Cardiac muscle cell (in vitro differentiated cells and primary cell): ENCODE results near the gene HSD17B3. TPM values are rescaled to one million over a fixed set of nuclear protein-coding genes. Genes with fewer than 3 reads are reported as not detected.

Source experiments
- DNase-seq, 2 donors: peaks; one replicate each; pipeline versions ENCODE4 v3.0.0 to v3.0.0-alpha.2; 2010 to 2017; ENCODE audit warnings: low read depth in 1 of 2, low spot score in 1 of 2
- H3K27ac ChIP-seq: fragments of 200-600 bp; sonication (generic); 2 replicates; pipeline ENCODE4 v1.5.1; 2016
- H3K27me3 ChIP-seq: fragments of 200-600 bp; sonication (generic); 2 replicates; pipeline ENCODE4 v1.6.0; 2016; ENCODE audit warnings: control low read depth
- H3K36me3 ChIP-seq: fragments of 200-600 bp; sonication (generic); 2 replicates; pipeline ENCODE4 v1.5.1; 2016; ENCODE audit warnings: control low read depth
- H3K4me1 ChIP-seq: fragments of 200-600 bp; sonication (generic); 2 replicates; pipeline ENCODE4 v1.8.1; 2017; ENCODE audit warnings: low read depth, mild to moderate bottlenecking, mixed run types
- H3K4me3 ChIP-seq: fragments of 200-600 bp; sonication (generic); 2 replicates; pipeline ENCODE4 v1.5.1; 2016; ENCODE audit warnings: mild to moderate bottlenecking
- H3K9me3 ChIP-seq: fragments of 200-600 bp; sonication (generic); 2 replicates; pipeline ENCODE4 v1.5.1; 2017; ENCODE audit warnings: low read depth, mild to moderate bottlenecking, control low read depth
- polyA plus RNA-seq: library from polyadenylated mRNA; unstranded; fragments of >200 nt; fragmentation: Nextera tagmentation; extraction: Ambion mirVana; gene quantifications from 2 replicates; pipeline ENCODE4 v1.2.1, GENCODE V29; 2016
- total RNA-seq: library from RNA; depleted of rRNA; stranded (reverse); fragments of >200 nt; gene quantifications from 2 replicates; pipeline ENCODE4 v1.2.3, GENCODE V29; 2016
- TF ChIP-seq, protein P1 (sequence below): IDR thresholded peaks from 2 replicates; pipeline ENCODE4 v1.5.1; 2012; ENCODE audit warnings: low read depth, mild to moderate bottlenecking, low read length

HSD17B3 gene
- total and polyA plus RNA-seq, 2 experiments from 2014 or later, result 0.63 to 1.3 TPM

DNA sequence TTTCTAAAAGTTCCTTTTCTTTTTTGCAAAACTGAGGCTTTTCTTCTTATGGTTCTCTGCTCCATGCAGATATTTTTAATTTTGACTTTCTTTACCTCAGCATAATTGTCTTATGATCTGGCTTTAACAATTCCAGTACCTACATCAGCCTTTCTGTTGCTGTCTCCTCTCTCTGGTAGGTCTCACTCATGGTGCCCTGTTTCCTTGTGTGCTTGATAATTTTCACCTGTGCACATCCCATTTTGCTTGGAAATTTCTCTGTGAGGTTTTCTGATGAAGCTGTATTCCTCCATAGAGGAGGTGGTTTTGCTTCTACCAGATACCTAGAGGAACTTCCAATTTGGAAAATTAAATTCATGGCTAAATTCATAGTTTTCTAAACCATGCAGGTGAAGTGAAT, 2.3 kb upstream of the HSD17B3 start:
- no peak for DNase-seq
- no peaks in the 10 kb centered on the region for H3K27me3 ChIP-seq

DNA sequence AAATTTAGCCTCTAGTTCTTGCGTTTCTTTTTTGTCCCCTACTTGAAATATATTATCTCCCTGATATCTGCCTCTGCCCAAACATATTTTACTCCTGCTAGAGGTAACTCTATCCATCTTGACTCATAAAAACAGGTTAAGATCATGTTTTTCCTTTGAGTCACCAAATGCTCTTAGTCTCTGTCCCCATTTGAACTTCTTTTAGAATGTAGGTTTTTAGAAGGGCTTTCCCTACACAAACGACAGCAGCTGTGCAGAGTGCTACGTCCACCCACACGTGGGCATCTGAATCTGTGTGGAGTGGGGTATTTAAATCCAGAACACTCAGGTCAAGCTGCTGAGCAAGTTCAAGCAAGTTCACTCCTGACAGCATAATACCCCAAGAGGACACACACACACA, 2.2 kb downstream of the HSD17B3 start:
- no peaks in the 10 kb centered on the region for H3K9me3 ChIP-seq
- H3K4me3 ChIP-seq, result no peak overlapping the region
- TF ChIP-seq, protein P1, sequence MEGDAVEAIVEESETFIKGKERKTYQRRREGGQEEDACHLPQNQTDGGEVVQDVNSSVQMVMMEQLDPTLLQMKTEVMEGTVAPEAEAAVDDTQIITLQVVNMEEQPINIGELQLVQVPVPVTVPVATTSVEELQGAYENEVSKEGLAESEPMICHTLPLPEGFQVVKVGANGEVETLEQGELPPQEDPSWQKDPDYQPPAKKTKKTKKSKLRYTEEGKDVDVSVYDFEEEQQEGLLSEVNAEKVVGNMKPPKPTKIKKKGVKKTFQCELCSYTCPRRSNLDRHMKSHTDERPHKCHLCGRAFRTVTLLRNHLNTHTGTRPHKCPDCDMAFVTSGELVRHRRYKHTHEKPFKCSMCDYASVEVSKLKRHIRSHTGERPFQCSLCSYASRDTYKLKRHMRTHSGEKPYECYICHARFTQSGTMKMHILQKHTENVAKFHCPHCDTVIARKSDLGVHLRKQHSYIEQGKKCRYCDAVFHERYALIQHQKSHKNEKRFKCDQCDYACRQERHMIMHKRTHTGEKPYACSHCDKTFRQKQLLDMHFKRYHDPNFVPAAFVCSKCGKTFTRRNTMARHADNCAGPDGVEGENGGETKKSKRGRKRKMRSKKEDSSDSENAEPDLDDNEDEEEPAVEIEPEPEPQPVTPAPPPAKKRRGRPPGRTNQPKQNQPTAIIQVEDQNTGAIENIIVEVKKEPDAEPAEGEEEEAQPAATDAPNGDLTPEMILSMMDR, result no peak
- H3K27ac ChIP-seq, result no peak overlapping the region
- H3K4me1 ChIP-seq, result no peaks in the 10 kb centered on the region
- no peaks in the 10 kb centered on the region for H3K36me3 ChIP-seq
- H3K27me3 ChIP-seq, result no peaks in the 10 kb centered on the region
- peak in 1 of 2 donors; percentile 3 for DNase-seq

More for the DNA sequence above, 2.3 kb upstream of the HSD17B3 start:
- Histone ChIP-seq H3K4me1 (no peaks in the 10 kb centered on the region), H3K36me3 (no peaks in the 10 kb centered on the region), H3K4me3 (no peak overlapping the region), H3K27ac (no peak overlapping the region), H3K9me3 (no peaks in the 10 kb centered on the region)
- TF ChIP-seq, protein P1, result no peak

DNA sequence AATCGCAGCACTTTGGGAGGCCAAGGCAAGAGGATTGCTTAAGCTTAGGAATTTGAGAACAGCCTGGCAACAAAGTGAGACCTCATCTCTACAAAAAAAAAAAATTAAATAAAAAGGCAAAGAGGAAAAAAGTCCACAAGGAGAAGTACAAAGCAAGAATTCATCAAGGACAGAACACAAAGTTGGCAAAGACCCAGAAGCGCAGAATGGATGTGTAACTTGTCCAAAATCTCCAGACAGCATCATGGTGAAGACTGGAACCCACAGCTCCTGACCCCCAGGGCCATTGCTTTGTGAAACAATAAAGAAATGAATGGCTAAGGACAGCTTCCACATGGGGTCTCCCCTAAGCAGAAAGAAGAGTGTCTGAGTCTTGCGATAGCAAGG, 7.8 kb downstream of the HSD17B3 start:
- Histone ChIP-seq H3K27ac (no peak overlapping the region), H3K9me3 (no peaks in the 10 kb centered on the region), H3K27me3 (no peaks in the 10 kb centered on the region), H3K4me1 (no peaks in the 10 kb centered on the region), H3K4me3 (no peak overlapping the region), H3K36me3 (no peaks in the 10 kb centered on the region)
- TF ChIP-seq, protein P1, result no peak
- peak in 1 of 2 donors; percentile 17 for DNase-seq

DNA sequence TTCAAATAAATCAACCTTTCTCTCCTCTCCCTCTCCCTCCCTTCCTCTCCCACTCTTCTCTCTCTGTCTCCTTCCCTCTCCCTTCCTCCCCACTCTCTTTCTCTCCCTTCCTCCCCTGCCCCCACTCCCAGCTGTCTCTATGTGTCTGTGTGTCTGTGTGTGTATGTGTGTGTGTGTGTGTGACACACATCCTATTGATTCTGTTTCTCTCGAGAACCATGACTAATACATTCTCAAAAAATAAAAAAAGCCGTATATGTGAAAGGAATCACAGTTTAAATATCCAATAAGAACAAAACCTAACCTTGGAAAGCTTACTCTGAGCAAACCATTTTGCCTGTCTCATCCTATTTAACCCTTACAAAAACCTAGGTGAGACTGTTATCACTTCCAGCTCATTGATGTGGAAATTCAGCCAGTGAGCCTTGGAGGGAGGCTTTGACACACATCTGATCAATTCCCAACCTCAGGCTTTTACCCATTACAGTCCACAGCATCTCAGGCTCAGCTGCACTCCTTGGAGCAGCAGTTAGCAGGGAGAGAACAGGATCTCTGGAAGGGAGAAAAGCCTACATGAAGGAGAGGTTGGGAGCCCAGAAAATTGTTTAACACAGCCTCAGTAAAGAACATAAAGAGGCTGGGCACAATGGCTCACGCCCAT, 8.3 kb downstream of the HSD17B3 start:
- no peaks in the 10 kb centered on the region for H3K27me3 ChIP-seq
- peak in 1 of 2 donors; percentile 45 for DNase-seq
- no peak overlapping the region for H3K4me3 ChIP-seq
- H3K9me3 ChIP-seq, result no peaks in the 10 kb centered on the region
- TF ChIP-seq, protein P1, result no peak
- no peak overlapping the region for H3K27ac ChIP-seq
- no peaks in the 10 kb centered on the region for H3K4me1 ChIP-seq
- H3K36me3 ChIP-seq, result no peaks in the 10 kb centered on the region

DNA sequence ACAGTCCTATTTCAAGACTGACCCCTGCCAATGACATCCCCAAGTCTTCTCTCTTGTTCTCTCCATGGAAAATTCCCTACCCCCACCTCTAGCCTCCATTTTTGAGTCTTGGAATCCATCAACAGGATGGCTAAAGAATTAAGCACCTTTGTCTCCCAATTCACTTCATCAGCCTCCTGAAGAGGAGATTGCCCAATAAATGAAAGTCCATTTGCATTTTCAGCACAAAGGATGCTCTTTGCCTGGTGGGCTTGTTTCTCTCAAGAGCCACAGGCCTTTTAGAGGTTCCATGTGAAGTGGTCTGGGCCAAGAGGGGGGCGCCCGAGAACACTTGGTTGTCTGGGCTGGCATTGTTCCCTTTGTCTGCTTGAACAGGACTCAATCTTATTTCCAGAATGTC, 12.6 kb downstream of the HSD17B3 start:
- no peaks in the 10 kb centered on the region for H3K9me3 ChIP-seq
- TF ChIP-seq, protein P1, result no peak
- no peaks in the 10 kb centered on the region for H3K27me3 ChIP-seq
- DNase-seq, result no peak
- no peaks in the 10 kb centered on the region for H3K36me3 ChIP-seq
- H3K4me1 ChIP-seq, result no peaks in the 10 kb centered on the region
- H3K4me3 ChIP-seq, result no peak overlapping the region
- no peak overlapping the region for H3K27ac ChIP-seq
